Motor neuron (in vitro differentiated cells): ENCODE measurements around the gene DOCK1. TPM values are rescaled to one million over a fixed set of nuclear protein-coding genes. Genes with fewer than 3 reads are reported as not detected.

Experiments
- ATAC-seq, 8 experiments: fragments of 200-7000 bp; cut with Tn5 transposase; replicated peaks in 6 of 8; 2 replicates each; pipeline ENCODE4 v1.8.0; 2021; ENCODE audit warnings: mild to moderate bottlenecking in 8 of 8, moderate library complexity in 8 of 8
- H3K27ac ChIP-seq, 2 donors: fragments of 250-450 bp; sonication (Bioruptor Pico); 2 replicates each; pipeline ENCODE4 v1.9.0; 2021; ENCODE audit warnings: antibody characterized with exemption in 2 of 2, mild to moderate bottlenecking in 2 of 2, moderate library complexity in 1 of 2
- H3K4me1 ChIP-seq, 2 donors: fragments of 250-450 bp; sonication (Bioruptor Pico); replicated peaks in 1 of 2; 2 replicates each; pipeline ENCODE4 v1.6.1; 2021; ENCODE audit warnings: antibody characterized with exemption in 2 of 2, mild to moderate bottlenecking in 2 of 2, moderate library complexity in 1 of 2
- H3K4me3 ChIP-seq, 5 donors: fragments of 250-450 bp; sonication (Bioruptor Pico); 2 replicates each; pipeline ENCODE4 v1.9.0; 2021; ENCODE audit warnings: antibody characterized with exemption in 5 of 5, mild to moderate bottlenecking in 5 of 5, moderate library complexity in 4 of 5
- WGBS, 10 experiments: fragments of 450-650 bp; shearing (Covaris generic); methylation state at CpG; one replicate each; pipeline ENCODE4 v1.0.0; 2022; 5-methylcytosine and 5-hydroxymethylcytosine counted together
- in situ Hi-C, 9 experiments: fragments of 400-800 bp; cut with MboI; loops; one replicate each; pipeline ENCODE4 v1.15.0; 2021; ENCODE audit warnings: low sequenced_read_pairs in 9 of 9, low pct_unique_long_range_greater_than_20kb in 2 of 9; ENCODE audit not compliant: unreplicated experiment in 9 of 9
- total RNA-seq, 8 experiments: library from RNA; unstranded; fragments of 300-600 nt; gene quantifications; 2 replicates each; pipeline versions ENCODE4 v1.2.3 to v1.2.4, GENCODE V29; 2022

The DOCK1 gene
- total RNA-seq, 8 experiments from 2014 or later: 8.8 to 85.4 (median 23.0) TPM

DNA sequence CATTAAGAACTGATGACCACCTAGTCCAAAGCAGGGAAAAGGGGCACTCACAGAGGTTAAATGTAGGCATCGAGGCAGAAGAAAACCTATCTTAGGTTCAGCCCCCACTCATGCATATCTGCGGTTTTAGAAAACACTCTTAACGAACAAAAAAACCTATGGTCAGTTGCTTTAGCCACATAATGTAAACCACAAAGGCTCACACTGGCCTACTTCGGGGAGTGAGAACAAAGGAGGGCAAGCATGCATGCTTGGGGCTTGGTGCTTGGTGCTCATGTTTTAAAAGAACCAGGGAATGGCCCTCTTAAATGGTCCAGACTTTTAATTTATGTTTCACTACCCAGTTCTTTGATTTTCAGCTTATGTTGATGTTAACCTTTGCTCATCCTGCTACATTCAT, 276.9 kb downstream of the DOCK1 start:
- no peak overlapping the region for H3K4me3 ChIP-seq
- ATAC-seq: no peak
- 79 to 100% (median 92%) methylated on average over 2 to 4 of the region's 4 CpGs; no CpG with 5 or more reads in 1 of the 10 experiments for WGBS, 10 experiments
- in situ Hi-C loops: no loop called here
- no peak overlapping the region for H3K27ac ChIP-seq
- peaks cover 4 to 13% of the 10 kb centered on the region in 2 donors for H3K4me1 ChIP-seq

DNA sequence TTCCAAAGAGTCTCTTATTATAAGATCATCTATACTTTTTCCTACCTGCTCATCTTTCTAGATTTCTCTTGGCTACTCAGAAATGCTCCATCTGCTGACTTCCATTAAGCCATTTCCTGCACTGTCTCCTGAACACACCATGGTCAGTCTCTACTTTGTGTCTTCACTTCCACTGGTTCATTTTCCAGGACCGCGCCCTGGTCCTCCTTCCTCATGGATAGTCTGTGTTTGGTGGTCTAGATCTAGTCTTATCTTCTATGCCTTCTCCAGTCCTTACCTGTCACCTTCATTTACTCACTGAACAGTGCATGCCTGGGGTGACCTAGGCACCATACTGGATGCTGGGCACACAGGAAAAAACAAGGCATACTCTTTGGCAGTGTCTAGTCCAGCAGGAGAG, 279.4 kb downstream of the DOCK1 start:
- ATAC-seq: no peak
- H3K4me1 ChIP-seq: peaks cover 4 to 11% of the 10 kb centered on the region in 2 donors
- 90 to 100% (median 100%) methylated on average over 1 to 2 of the region's 2 CpGs; no CpG with 5 or more reads in 5 of the 10 experiments for WGBS, 10 experiments
- no peak overlapping the region for H3K27ac ChIP-seq
- H3K4me3 ChIP-seq: no peak overlapping the region
- in situ Hi-C loops: no loop called here

DNA sequence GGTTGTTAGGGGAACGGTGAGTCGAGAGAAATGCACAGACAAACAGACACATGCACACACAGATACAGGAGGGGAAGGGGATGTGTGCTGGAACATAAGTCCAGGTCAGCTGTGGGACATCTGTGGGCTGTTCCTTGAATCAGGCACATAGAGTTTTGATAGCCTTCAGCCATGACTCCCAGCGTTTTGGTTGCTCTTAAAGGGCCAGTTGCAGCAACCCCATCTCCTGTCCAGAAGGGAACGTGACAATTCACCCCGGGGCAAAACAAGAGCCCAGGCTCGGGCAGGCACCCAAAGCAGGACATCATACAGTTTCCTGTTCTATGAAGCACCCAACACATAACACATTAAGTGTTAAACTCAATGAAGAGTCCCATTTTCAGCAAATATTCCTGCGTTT, 281.6 kb downstream of the DOCK1 start:
- H3K4me1 ChIP-seq: peaks cover 4 to 17% of the 10 kb centered on the region in 2 donors
- ATAC-seq: peak in 2 of 8 experiments; percentile 37 to 68
- 22 to 93% (median 82%) methylated on average over 2 to 6 of the region's 7 CpGs; no CpG with 5 or more reads in 2 of the 10 experiments for WGBS, 10 experiments
- no peak overlapping the region for H3K27ac ChIP-seq
- in situ Hi-C loops: no loop called here
- no peak overlapping the region for H3K4me3 ChIP-seq

GRCh38 chr10:127189226-127189625, 284.0 kb downstream of the DOCK1 start:
- no peak for ATAC-seq
- Histone ChIP-seq H3K4me1 (peaks cover 4 to 23% of the 10 kb centered on the region in 2 donors), H3K4me3 (no peak overlapping the region), H3K27ac (no peak overlapping the region)
- in situ Hi-C loops: no loop called here

- ATAC-seq: no peak
- Histone ChIP-seq H3K4me1 (peaks cover 10 to 27% of the 10 kb centered on the region in 2 donors), H3K27ac (no peak overlapping the region), H3K4me3 (no peak overlapping the region)
- in situ Hi-C loops: no loop called here
- 70 to 100% (median 90%) methylated on average over 2 to 5 of the region's 5 CpGs; no CpG with 5 or more reads in 4 of the 10 experiments for WGBS, 10 experiments
Measured at GRCh38 chr10:127190427-127190826, 285.2 kb downstream of the DOCK1 start.

DNA sequence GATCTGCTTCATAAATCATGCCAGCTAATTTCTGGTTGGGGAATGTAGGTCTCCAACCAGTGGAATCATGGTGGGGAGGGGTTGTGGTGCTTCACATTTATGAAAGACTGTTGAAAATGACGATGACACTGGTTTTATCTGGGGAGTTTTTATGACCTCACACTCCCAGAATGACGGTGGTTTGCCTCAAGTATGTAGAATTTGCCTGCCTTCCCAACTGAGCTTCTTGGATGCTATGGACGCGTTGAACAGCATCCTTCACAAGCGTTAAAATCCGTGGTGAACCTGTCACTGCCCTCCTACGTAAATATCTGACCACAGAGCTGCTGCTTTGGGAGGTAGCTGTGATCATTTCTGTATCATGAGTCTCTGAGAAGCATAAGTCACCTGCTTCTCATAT, 287.9 kb downstream of the DOCK1 start:
- no peak overlapping the region for H3K27ac ChIP-seq

DNA sequence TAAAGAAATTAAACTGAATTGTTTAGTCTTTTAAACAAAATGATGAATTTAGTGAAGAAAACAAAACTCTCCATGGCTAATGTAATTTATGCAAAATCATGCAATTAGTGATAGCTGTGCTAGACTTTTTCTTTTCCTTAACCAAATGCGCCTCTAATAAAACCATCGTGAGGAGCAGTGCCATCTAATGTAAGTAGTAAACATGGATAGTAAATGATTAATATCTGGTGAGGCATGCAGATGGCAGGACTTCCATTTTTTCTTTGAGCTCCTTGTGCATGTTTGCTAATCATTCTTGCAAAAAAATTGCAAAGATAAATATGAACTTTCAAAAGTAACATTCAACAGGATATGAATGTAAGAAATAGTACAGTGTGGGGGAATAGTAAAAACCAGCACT, 288.9 kb downstream of the DOCK1 start:
- 30 to 78% (median 59%) methylated on average over 2 of the region's 2 CpGs for WGBS, 10 experiments
- in situ Hi-C loops: no loop called here
- H3K27ac ChIP-seq: no peak overlapping the region
- peaks cover 19 to 34% of the 10 kb centered on the region in 2 donors for H3K4me1 ChIP-seq
- no peak for ATAC-seq
- peak overlapping the region; percentile 50 to 62 (median 55) for H3K4me3 ChIP-seq

More for the DNA sequence above, 287.9 kb downstream of the DOCK1 start:
- H3K4me3 ChIP-seq: peak overlapping the region in 1 of 5 donors; percentile 50
- ATAC-seq: no peak
- WGBS, 10 experiments: 40 to 90% (median 80%) methylated on average over 2 to 7 of the region's 7 CpGs; no CpG with 5 or more reads in 1 of the 10 experiments
- in situ Hi-C loops: no loop called here
- H3K4me1 ChIP-seq: peaks cover 19 to 39% of the 10 kb centered on the region in 2 donors

DNA sequence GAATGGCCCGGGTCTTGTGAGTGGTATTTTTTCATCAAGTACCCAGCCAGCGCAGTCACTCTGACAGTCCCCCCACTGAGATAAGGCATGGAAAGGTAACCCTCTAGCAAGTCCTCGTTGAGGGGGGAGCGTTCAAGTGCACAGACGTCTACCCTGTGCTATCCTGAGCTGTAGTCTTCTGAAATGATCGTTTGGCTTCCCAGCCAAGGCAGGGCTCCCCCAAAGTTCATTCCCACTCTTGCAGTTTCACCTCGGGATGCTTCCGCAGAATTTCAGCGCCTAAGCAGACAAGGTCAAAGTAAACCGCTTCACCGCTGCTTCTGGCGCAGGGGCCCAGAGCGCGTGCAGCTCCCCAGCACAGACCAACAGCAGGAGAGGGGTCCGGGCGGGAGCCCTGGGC, 289.4 kb downstream of the DOCK1 start:
- no peak for ATAC-seq
- Histone ChIP-seq H3K4me3 (peak overlapping the region; percentile 50 to 62 (median 55)), H3K4me1 (peaks cover 19 to 29% of the 10 kb centered on the region in 2 donors), H3K27ac (no peak overlapping the region)
- in situ Hi-C loops: no loop called here
- WGBS, 10 experiments: 18 to 100% (median 39%) methylated on average over 1 to 8 of the region's 16 CpGs; no CpG with 5 or more reads in 2 of the 10 experiments

- peaks cover 19 to 24% of the 10 kb centered on the region in 2 donors for H3K4me1 ChIP-seq
- H3K4me3 ChIP-seq: peak overlapping the region; percentile 50 to 62 (median 55)
- peak in 2 of 8 experiments; percentile 1 for ATAC-seq
- H3K27ac ChIP-seq: no peak overlapping the region
- 4 to 7% methylated on average over 3 to 9 of the region's 28 CpGs; no CpG with 5 or more reads in 8 of the 10 experiments for WGBS, 10 experiments
- in situ Hi-C loops: no loop called here
Measured at GRCh38 chr10:127195041-127195506, 289.8 kb downstream of the DOCK1 start.

GRCh38 chr10:127195571-127196281, 290.5 kb downstream of the DOCK1 start:
- in situ Hi-C loops: no loop called here
- peak overlapping the region; percentile 50 to 62 (median 55) for H3K4me3 ChIP-seq
- WGBS, 10 experiments: 1 to 13% (median 2%) methylated on average over 3 to 17 of the region's 91 CpGs; no CpG with 5 or more reads in 7 of the 10 experiments
- peaks cover 19 to 22% of the 10 kb centered on the region in 2 donors for H3K4me1 ChIP-seq
- peak; percentile 1 to 70 (median 13) for ATAC-seq
- peak overlapping the region; percentile 32 to 56 for H3K27ac ChIP-seq

DNA sequence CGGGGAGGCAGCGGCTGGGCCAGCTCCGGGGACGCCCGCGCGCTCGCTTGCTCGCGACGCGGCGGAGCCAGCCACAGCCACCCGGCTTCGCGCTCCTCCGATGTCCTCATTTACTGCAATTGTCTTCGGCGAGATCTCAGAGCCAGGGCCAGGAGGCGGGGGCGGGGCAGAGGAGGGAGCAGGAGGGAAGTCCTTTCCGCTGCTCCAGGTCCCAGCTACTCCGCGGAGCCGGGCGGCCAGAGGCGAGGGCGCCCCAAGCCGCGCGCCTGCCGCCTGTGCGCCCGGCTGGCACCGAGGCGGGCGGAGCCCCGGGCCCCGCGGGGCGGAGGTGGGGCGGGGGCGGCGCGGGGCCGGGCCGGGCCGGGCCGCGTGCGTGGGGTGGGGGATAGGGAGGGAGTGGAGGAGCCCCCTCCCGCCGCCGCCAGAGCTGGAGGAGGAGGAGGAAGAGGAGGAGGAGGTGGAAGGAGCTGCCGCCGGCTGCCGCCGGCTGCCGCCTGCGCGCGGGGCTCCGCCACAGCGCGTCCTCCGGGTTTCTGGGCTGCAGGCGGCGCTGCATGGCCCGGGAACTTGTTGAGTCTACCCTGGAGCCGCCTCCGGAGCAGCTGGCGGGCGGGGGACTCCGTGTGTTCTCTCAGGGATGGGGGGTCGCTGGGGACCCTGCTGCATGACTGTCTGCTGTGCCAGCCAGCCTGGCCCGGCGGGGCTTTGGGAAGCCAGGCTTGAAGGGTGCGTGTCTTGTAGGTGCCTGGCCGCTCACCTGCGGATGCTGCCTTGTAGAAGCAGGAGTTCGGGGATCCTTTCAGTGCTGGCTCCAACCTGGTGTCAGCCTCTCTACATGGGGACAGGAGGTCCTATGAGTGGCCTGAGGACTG, 291.3 kb downstream of the DOCK1 start, which contains the start of gene INSYN2A:
TSS of gene INSYN2A (minus strand) at position 310 of the 872 bp plus-strand sequence. CDS start 20,196 bp downstream, outside the sequence.
- WGBS, 10 experiments: 74% methylated on average over 8 of the region's 81 CpGs; no CpG with 5 or more reads in 9 of the 10 experiments
- peak within 1 kb of the TSS; percentile 32 to 56 for H3K27ac ChIP-seq

DNA sequence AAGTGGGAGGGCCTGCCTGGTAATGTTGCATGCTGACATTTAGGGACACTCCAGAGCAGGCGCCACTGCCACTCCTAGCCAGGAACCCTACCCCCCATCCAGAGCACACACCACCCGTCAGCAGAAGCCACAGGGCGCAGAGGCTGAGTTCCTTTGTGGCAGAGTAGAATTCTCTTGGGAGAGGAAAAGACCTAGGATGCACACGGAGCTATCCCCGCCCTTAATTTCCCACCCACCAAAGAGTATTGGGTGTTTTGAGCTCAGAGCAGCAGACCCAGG, 291.9 kb downstream of the DOCK1 start:
- 27 to 77% methylated on average over 2 to 3 of the region's 5 CpGs; no CpG with 5 or more reads in 8 of the 10 experiments for WGBS, 10 experiments
- peaks cover 24 to 27% of the 10 kb centered on the region in 2 donors for H3K4me1 ChIP-seq
- no peak for ATAC-seq
- H3K4me3 ChIP-seq: peak overlapping the region; percentile 50 to 62 (median 55)
- in situ Hi-C loops: no loop called here
- no peak overlapping the region for H3K27ac ChIP-seq

More for the DNA sequence above, 291.3 kb downstream of the DOCK1 start, which contains the start of gene INSYN2A:
- in situ Hi-C loops: no loop called here
- peak within 1 kb of the TSS; percentile 50 to 62 (median 55) for H3K4me3 ChIP-seq
- peaks cover 24 to 27% of the 10 kb centered on the region in 2 donors for H3K4me1 ChIP-seq
- ATAC-seq: peak; percentile 70 to 86 (median 81)

DNA sequence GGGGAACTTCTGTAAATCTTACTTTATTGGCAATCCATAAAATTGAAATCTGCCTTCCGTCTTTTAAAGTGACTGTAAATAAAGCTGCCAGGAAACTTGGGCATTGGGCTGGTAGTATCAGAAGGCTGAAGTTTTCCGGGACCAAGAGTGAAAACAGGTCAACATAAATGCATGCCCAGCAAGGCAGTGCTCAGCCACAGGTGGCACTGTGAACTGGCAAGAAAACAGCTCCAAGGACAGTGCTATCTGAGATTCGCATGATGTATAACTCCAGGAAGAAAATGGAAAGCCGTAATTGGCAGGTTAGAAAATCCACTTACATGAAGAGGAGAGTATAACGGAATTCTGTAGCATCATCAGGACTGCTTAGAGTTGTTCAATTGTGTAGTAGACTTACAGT, 293.1 kb downstream of the DOCK1 start:
- WGBS, 10 experiments: 87 to 100% (median 93%) methylated on average over 2 to 5 of the region's 5 CpGs; no CpG with 5 or more reads in 3 of the 10 experiments
- in situ Hi-C loops: no loop called here
- H3K27ac ChIP-seq: no peak overlapping the region
- ATAC-seq: no peak
- H3K4me3 ChIP-seq: peak overlapping the region in 1 of 5 donors; percentile 50
- H3K4me1 ChIP-seq: peaks cover 24 to 30% of the 10 kb centered on the region in 2 donors
